Brain microvascular endothelial cell (primary cell): ENCODE data around the gene ERICH3.

Source experiments
- DNase-seq: peaks from one replicate; pipeline ENCODE4 v3.0.0-alpha.2; 2020
- H3K27ac ChIP-seq: fragments of 250-450 bp; sonication (Bioruptor Pico); 2 replicates; pipeline ENCODE4 v1.5.1; 2020; ENCODE audit warnings: mild to moderate bottlenecking, moderate library complexity
- H3K27me3 ChIP-seq: fragments of 250-450 bp; sonication (Bioruptor Pico); replicated peaks from 2 replicates; pipeline ENCODE4 v1.5.1; 2020; ENCODE audit warnings: mild to moderate bottlenecking
- H3K36me3 ChIP-seq: fragments of 250-450 bp; sonication (Bioruptor Pico); replicated peaks from 2 replicates; pipeline ENCODE4 v1.5.1; 2020; ENCODE audit warnings: mild to moderate bottlenecking
- H3K4me3 ChIP-seq: 2 replicates; pipeline ENCODE4 v1.5.1; 2011; ENCODE audit warnings: low read depth, mild to moderate bottlenecking, control low read depth, low read length, moderate library complexity
- CTCF ChIP-seq: IDR thresholded peaks from 2 replicates; pipeline ENCODE4 v1.5.1; 2011; ENCODE audit warnings: low read depth, mild to moderate bottlenecking, moderate library complexity, low read length, control low read depth, inconsistent platforms; ENCODE audit errors: missing control alignments
- in situ Hi-C: cut with HindIII; loops from 2 replicates; pipeline ENCODE4 v1.10.0; 2017; ENCODE audit warnings: low sequenced_read_pairs, low pct_ligation_motif_present

Gene ERICH3

DNA sequence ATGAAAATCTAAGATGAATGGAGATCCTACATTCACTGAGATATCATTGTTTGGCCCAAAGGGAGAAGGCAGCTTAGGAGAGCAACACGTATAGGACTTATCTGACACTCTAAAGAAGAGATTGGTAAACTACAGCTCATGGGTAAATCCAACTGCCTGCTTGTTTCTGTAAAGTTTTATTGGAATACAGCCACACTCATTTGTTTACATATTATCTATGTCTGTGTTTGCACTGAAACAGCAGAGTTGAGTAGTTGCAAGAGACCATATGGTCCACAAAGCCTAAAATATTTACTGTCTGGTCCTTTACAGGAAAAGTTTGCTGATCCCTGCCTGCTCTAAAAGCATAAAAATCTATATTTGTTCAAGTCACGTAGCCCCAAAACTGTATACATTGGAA lies 146.9 kb downstream of the ERICH3 start:
- Histone ChIP-seq H3K27ac (no peak overlapping the region), H3K27me3 (no peaks in the 10 kb centered on the region), H3K36me3 (no peaks in the 10 kb centered on the region), H3K4me3 (no peak overlapping the region)
- in situ Hi-C loops = no loop called here
- TF ChIP-seq CTCF = no peak
- DNase-seq = no peak

DNA sequence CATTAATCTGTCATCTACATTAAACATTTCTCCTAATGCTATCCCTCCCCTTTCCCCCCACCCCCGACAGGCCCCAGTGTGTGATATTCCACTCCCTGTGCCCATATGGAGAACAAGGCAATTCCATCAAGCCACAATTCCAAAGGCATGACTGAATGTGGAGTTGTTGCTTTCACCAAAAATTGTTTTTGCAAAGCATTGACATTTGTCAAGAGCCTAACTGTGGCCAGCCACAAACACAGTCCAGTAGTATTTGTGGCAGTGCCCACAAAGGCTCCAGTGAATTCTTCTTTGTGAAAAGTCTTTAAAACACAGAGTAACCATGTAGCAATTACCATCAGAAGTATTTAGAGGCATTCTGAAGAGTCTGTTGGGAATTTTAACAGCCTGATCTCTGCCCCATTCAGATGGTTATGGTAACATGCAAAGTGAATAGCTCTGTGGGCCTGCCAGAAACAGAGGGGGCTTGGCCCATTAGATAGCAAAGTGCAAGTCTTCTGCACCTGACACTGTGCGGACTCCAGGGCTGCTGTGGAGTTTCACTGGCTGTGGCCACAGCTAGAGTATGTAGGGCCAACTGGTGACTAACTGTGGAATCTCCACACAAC lies 149.6 kb downstream of the ERICH3 start:
- in situ Hi-C loops = no loop called here
- H3K36me3 ChIP-seq = no peaks in the 10 kb centered on the region
- no peak for DNase-seq
- H3K4me3 ChIP-seq = no peak overlapping the region
- no peak for TF ChIP-seq CTCF
- H3K27ac ChIP-seq = no peak overlapping the region
- H3K27me3 ChIP-seq = no peaks in the 10 kb centered on the region

DNA sequence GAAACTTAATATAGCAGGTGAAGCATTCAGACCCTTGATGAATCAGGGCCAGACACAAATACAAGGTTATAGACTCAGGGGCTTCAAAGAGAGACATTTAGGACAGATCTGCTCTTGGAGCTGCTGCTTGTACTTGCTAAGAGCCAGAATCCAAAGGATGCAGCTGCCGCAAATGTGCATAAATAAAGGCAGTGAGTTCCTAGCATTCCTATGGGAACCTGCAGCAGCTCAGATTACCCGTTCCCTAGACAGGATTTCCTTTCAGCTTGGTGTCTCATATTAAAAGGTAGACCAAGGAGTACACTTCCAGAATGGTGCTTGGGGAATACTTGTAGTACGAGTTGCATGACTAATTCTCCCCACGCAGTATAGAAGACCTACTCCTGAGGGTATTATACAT lies 151.4 kb downstream of the ERICH3 start:
- DNase-seq = no peak
- no peak for TF ChIP-seq CTCF

More for the DNA sequence above, 151.4 kb downstream of the ERICH3 start:
- Histone ChIP-seq H3K36me3 (no peaks in the 10 kb centered on the region), H3K4me3 (no peak overlapping the region), H3K27me3 (no peaks in the 10 kb centered on the region), H3K27ac (no peak overlapping the region)
- in situ Hi-C loops = no loop called here
